ENCODE measurements around the gene DSC2. TPM values are rescaled to one million over a fixed set of nuclear protein-coding genes. Genes with fewer than 3 reads are reported as not detected.
"Not testable (repeated sequence)": the region's sequence is repeated elsewhere in the genome, so short reads cannot be mapped to it uniquely, and the experiment has no call there.

DSC2 gene
- total and polyA plus RNA-seq, 2 of the 8 experiments (the other 6 are each of a cell fraction or from before 2014, with no cell fraction given) = 4.6 to 39.7 TPM

DNA sequence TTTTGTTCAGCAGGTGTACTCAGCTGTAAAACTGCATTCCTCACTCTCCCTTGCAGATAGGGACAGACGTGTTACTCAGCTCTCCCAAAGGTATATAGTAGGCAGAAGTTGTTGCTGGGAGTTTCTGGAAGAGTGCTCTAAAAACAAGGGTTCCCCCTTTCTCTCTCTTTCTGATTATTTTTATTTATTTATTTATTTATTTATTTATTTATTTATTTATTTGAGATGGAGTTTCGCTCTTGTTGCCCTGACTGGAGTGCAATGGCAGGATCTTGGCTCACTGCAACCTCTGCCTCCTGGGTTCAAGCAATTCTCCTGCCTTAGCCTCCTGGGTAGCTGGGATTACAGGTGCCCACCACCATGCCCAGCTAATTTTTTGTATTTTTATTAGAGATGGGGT, 20.9 kb upstream of the DSC2 start:
- not testable (repeated sequence) for H3K14ac ChIP-seq (ENCODE audit: insufficient read length); H2BK5ac ChIP-seq (ENCODE audit: low read depth, low read length); H3K27me3 ChIP-seq (replicated peaks in 1 of 4; ENCODE audit: control insufficient read depth in 3 of 4, extremely low read depth in 1 of 4, insufficient read depth in 3 of 4, low read length in 3 of 4); H3K9ac ChIP-seq (replicated peaks in 1 of 4; ENCODE audit: extremely low read depth in 1 of 4, low read depth in 3 of 4, low read length in 3 of 4); H3K4me2 ChIP-seq (ENCODE audit: insufficient read depth in 1 of 2, low read depth in 2 of 2, low read length in 2 of 2); H3K79me2 ChIP-seq (ENCODE audit: control insufficient read depth in 1 of 2, insufficient read depth in 2 of 2, low read length in 2 of 2); H2AFZ ChIP-seq (ENCODE audit: low read length); H2BK12ac ChIP-seq (ENCODE audit: low read depth, low read length); H3K4me3 ChIP-seq (ENCODE audit: extremely low read depth in 1 of 4, insufficient read depth in 2 of 4, low read depth in 3 of 4, low read length in 4 of 4); H3K9me3 ChIP-seq (ENCODE audit: insufficient read depth in 2 of 2, low read depth in 1 of 2, low read length in 1 of 2); H2BK15ac ChIP-seq (ENCODE audit: low read length); H3K36me3 ChIP-seq (ENCODE audit: control insufficient read depth in 2 of 4, insufficient read depth in 4 of 4, low read length in 3 of 4); H3K23me2 ChIP-seq (ENCODE audit: low read depth, low read length); H3K27ac ChIP-seq (ENCODE audit: low read depth, low read length); H4K8ac ChIP-seq (ENCODE audit: extremely low read depth, insufficient read depth, low read length); H3K56ac ChIP-seq (replicated peaks; ENCODE audit: insufficient read length, low read depth, low read length); H3K23ac ChIP-seq (ENCODE audit: insufficient read length); H4K20me1 ChIP-seq (replicated peaks in 1 of 2; ENCODE audit: control insufficient read depth in 1 of 2, insufficient read depth in 2 of 2, low read length in 2 of 2); H2BK20ac ChIP-seq (ENCODE audit: low read length); H2AK5ac ChIP-seq (ENCODE audit: low read depth, low read length); H4K91ac ChIP-seq (replicated peaks; ENCODE audit: insufficient read length, low read length); DNase-seq (ENCODE audit: low read depth in 1 of 2, low spot score in 2 of 2); H2BK120ac ChIP-seq (replicated peaks; ENCODE audit: low read depth, low read length); H3K4ac ChIP-seq (replicated peaks; ENCODE audit: insufficient read length, low read depth, low read length); H3K79me1 ChIP-seq (ENCODE audit: low read depth, low read length); FAIRE-seq; H3K18ac ChIP-seq (ENCODE audit: extremely low read depth, low read length); H4K5ac ChIP-seq (ENCODE audit: insufficient read length, low read depth, low read length); H3K4me1 ChIP-seq (replicated peaks in 1 of 4; ENCODE audit: control insufficient read depth in 3 of 4, insufficient read depth in 4 of 4, low read length in 3 of 4)
- CTCF ChIA-PET (ENCODE audit: partially characterized antibody) = interaction anchor here (1.7 kb wide), 1 partner anchor 16 kb away, joined by 3 read pairs; no protein-coding TSS in a partner anchor
- POLR2A ChIA-PET (ENCODE audit: partially characterized antibody) = interaction anchor here (1.1 kb wide), 1 partner anchor 21 kb away, joined by 3 read pairs; the partner anchor contains the start of gene DSC2
- 71% methylated on average over 2 of the region's 2 CpGs; no CpG with 5 or more reads in 1 of the 2 experiments for WGBS, 2 experiments (ENCODE audit: extremely low coverage in 1 of 2, insufficient coverage in 1 of 2, insufficient read length in 1 of 2, insufficient replicate concordance in 2 of 2, low coverage in 1 of 2, low lambda C conversion rate in 2 of 2, missing lambda C conversion rate in 1 of 2)

Measured in H1 (cell line).